ENCODE data around the gene KDM1A. TPM values are rescaled to one million over a fixed set of nuclear protein-coding genes. Genes with fewer than 3 reads are reported as not detected.

The KDM1A gene
- total and polyA plus RNA-seq, 4 donors, result 7.4 to 46.7 (median 21.5) TPM

DNA sequence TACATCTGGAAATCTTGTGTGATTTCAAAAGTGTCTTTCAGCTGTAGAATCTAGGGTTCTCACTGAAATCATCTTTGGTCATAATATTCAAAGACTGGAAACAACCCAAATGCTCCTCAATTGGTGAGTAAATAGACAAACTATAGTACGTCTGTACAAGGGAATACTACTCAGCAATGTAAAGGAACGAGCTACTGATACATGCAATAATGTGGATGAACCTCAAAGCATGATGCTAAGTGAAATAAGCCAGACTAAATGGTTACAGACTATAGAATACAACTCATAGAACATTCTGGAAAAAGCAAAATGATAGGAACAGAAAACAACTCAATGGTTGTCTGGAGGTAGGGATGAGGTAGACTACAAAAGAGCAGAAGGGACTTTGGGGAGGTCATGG lies 49.2 kb upstream of the KDM1A start:
- no peak overlapping the region for H3K9ac ChIP-seq (ENCODE audit: low read depth in 1 of 2, low read length in 2 of 2)
- H3K36me3 ChIP-seq (ENCODE audit: control insufficient read depth in 4 of 4, insufficient read depth in 3 of 4, low read depth in 1 of 4, low read length in 3 of 4), result no peaks in the 10 kb centered on the region
- WGBS, result 86% methylated on average over 2 of the region's 2 CpGs
- no peak overlapping the region for H3K27ac ChIP-seq (ENCODE audit: low read depth in 1 of 2, low read length in 2 of 2)
- TF ChIP-seq YY1 (IDR thresholded peaks at IDR 0.05), result no peak
- no peak for TF ChIP-seq FOXA2 (IDR thresholded peaks at IDR 0.05)
- TF ChIP-seq RXRA (IDR thresholded peaks at IDR 0.05), result no peak
- TF ChIP-seq SP1 (IDR thresholded peaks at IDR 0.05), result no peak
- TF ChIP-seq MAX (IDR thresholded peaks at IDR 0.05), result no peak
- TF ChIP-seq NR2F2 (IDR thresholded peaks at IDR 0.05), result no peak
- no peak for TF ChIP-seq HNF4G (IDR thresholded peaks at IDR 0.05)
- TF ChIP-seq REST (IDR thresholded peaks at IDR 0.05), result no peak
- no peak for TF ChIP-seq ATF3 (IDR thresholded peaks at IDR 0.05)
- no peak for TF ChIP-seq EGR1 (IDR thresholded peaks at IDR 0.05; ENCODE audit: low read depth in 2 of 2)
- TF ChIP-seq HNF4A (conservative IDR thresholded peaks at IDR 0.05), result no peak
- TF ChIP-seq, protein P1, sequence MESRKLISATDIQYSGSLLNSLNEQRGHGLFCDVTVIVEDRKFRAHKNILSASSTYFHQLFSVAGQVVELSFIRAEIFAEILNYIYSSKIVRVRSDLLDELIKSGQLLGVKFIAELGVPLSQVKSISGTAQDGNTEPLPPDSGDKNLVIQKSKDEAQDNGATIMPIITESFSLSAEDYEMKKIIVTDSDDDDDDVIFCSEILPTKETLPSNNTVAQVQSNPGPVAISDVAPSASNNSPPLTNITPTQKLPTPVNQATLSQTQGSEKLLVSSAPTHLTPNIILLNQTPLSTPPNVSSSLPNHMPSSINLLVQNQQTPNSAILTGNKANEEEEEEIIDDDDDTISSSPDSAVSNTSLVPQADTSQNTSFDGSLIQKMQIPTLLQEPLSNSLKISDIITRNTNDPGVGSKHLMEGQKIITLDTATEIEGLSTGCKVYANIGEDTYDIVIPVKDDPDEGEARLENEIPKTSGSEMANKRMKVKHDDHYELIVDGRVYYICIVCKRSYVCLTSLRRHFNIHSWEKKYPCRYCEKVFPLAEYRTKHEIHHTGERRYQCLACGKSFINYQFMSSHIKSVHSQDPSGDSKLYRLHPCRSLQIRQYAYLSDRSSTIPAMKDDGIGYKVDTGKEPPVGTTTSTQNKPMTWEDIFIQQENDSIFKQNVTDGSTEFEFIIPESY (IDR thresholded peaks at IDR 0.05), result no peak
- TF ChIP-seq GABPA (IDR thresholded peaks at IDR 0.05 in 1 of 2, conservative IDR thresholded peaks at IDR 0.05 in 1 of 2), result no peak
- TF ChIP-seq, protein P2, sequence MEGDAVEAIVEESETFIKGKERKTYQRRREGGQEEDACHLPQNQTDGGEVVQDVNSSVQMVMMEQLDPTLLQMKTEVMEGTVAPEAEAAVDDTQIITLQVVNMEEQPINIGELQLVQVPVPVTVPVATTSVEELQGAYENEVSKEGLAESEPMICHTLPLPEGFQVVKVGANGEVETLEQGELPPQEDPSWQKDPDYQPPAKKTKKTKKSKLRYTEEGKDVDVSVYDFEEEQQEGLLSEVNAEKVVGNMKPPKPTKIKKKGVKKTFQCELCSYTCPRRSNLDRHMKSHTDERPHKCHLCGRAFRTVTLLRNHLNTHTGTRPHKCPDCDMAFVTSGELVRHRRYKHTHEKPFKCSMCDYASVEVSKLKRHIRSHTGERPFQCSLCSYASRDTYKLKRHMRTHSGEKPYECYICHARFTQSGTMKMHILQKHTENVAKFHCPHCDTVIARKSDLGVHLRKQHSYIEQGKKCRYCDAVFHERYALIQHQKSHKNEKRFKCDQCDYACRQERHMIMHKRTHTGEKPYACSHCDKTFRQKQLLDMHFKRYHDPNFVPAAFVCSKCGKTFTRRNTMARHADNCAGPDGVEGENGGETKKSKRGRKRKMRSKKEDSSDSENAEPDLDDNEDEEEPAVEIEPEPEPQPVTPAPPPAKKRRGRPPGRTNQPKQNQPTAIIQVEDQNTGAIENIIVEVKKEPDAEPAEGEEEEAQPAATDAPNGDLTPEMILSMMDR (IDR thresholded peaks at IDR 0.05; ENCODE audit: low read depth, low read length, missing input control), result no peak
- TF ChIP-seq JUND (IDR thresholded peaks at IDR 0.05), result no peak
- TF ChIP-seq FOXA1 (IDR thresholded peaks at IDR 0.05), result no peak
- H3K27me3 ChIP-seq (ENCODE audit: control insufficient read depth in 4 of 4, insufficient read depth in 4 of 4, low read length in 3 of 4), result peaks cover 0 to 4% (median under 1%) of the 10 kb centered on the region in 4 donors
- no peak for DNase-seq (ENCODE audit: low spot score)
- H3K9me3 ChIP-seq (ENCODE audit: control insufficient read depth in 4 of 4, low read length in 3 of 4), result no peaks in the 10 kb centered on the region
- no peaks in the 10 kb centered on the region for H3K4me1 ChIP-seq (ENCODE audit: control insufficient read depth in 4 of 4, insufficient read depth in 4 of 4, low read length in 3 of 4)
- no peak overlapping the region for H3K4me3 ChIP-seq (ENCODE audit: low read depth in 1 of 3, low read length in 3 of 3)

DNA sequence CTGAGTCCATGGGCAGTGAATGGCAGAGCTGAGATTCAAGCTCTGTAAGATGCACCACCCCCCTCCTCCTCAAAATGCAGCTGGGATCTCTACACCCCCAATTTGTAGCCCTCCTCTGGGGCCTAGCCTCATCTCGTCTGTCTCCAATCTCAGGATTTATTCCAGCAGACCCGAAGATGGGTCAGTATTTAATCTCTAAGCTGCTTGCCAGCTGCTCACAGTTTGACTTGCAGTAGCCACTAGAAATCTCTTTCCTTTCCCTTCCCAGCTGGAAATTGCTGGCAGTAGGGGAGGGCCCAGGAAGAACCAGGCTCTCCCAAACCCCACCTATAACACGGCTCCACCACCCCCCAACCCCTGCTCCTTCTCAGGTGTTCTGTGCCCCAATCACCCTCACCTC lies 48.1 kb upstream of the KDM1A start:
- Histone ChIP-seq H3K36me3 (ENCODE audit: control insufficient read depth in 4 of 4, insufficient read depth in 3 of 4, low read depth in 1 of 4, low read length in 3 of 4) (no peaks in the 10 kb centered on the region), H3K4me3 (ENCODE audit: low read depth in 1 of 3, low read length in 3 of 3) (no peak overlapping the region), H3K27ac (ENCODE audit: low read depth in 1 of 2, low read length in 2 of 2) (no peak overlapping the region), H3K27me3 (ENCODE audit: control insufficient read depth in 4 of 4, insufficient read depth in 4 of 4, low read length in 3 of 4) (peaks cover 0 to 4% (median under 1%) of the 10 kb centered on the region in 4 donors), H3K9ac (ENCODE audit: low read depth in 1 of 2, low read length in 2 of 2) (no peak overlapping the region), H3K4me1 (ENCODE audit: control insufficient read depth in 4 of 4, insufficient read depth in 4 of 4, low read length in 3 of 4) (no peaks in the 10 kb centered on the region), H3K9me3 (ENCODE audit: control insufficient read depth in 4 of 4, low read length in 3 of 4) (no peaks in the 10 kb centered on the region)
- TF ChIP-seq GABPA (IDR thresholded peaks at IDR 0.05 in 1 of 2, conservative IDR thresholded peaks at IDR 0.05 in 1 of 2) (no peak), EGR1 (IDR thresholded peaks at IDR 0.05; ENCODE audit: low read depth in 2 of 2) (no peak), TAF1 (conservative IDR thresholded peaks at IDR 0.05) (no peak)
- TF ChIP-seq, protein P1 (IDR thresholded peaks at IDR 0.05), result no peak
- TF ChIP-seq, protein P2 (IDR thresholded peaks at IDR 0.05; ENCODE audit: low read depth, low read length, missing input control), result no peak
- WGBS, result 65% methylated on average over 3 of the region's 3 CpGs
- DNase-seq (ENCODE audit: low spot score), result no peak
